CD4-positive, alpha-beta T cell treated with Interleukin-10 for 1 hour (primary cell): ENCODE results near the gene FHAD1.

Experiments
- DNase-seq: peaks from one replicate; pipeline ENCODE4 v3.0.0-alpha.2; 2020

FHAD1 gene

GRCh38 chr1:15246960-15247614 is at the start of gene FHAD1:
FHAD1 (plus strand) TSS chr1:15247223; CDS start chr1:15251785, 4,562 bp downstream.
- DNase-seq: peak; percentile 70

- no peak for DNase-seq
These were observed 49.2 kb upstream of the FHAD1 start for GRCh38 chr1:15197591-15198447.

- no peak for DNase-seq
These were observed 48.3 kb upstream of the FHAD1 start for GRCh38 chr1:15198684-15199083.

GRCh38 chr1:15201221-15201620 is 45.8 kb upstream of the FHAD1 start:
- DNase-seq: no peak

- no peak for DNase-seq
These were observed 45.0 kb upstream of the FHAD1 start for GRCh38 chr1:15201849-15202551.

GRCh38 chr1:15204931-15205330 is 42.1 kb upstream of the FHAD1 start:
- DNase-seq: no peak

GRCh38 chr1:15205586-15206346 is 41.3 kb upstream of the FHAD1 start:
- no peak for DNase-seq

- no peak for DNase-seq
These were observed 40.5 kb upstream of the FHAD1 start for GRCh38 chr1:15206418-15207030.

GRCh38 chr1:15207031-15207828 is 39.8 kb upstream of the FHAD1 start:
- no peak for DNase-seq

- no peak for DNase-seq
These were observed 39.1 kb upstream of the FHAD1 start for GRCh38 chr1:15207829-15208429.

GRCh38 chr1:15210651-15211375 is 36.2 kb upstream of the FHAD1 start:
- no peak for DNase-seq

GRCh38 chr1:15211424-15211823 is 35.6 kb upstream of the FHAD1 start:
- no peak for DNase-seq

- no peak for DNase-seq
These were observed 34.6 kb upstream of the FHAD1 start for GRCh38 chr1:15212216-15212953.

GRCh38 chr1:15212954-15213291 is 34.1 kb upstream of the FHAD1 start:
- no peak for DNase-seq

- no peak for DNase-seq
These were observed 33.6 kb upstream of the FHAD1 start for GRCh38 chr1:15213341-15213821.

GRCh38 chr1:15214527-15214926 is 32.5 kb upstream of the FHAD1 start:
- no peak for DNase-seq

GRCh38 chr1:15215116-15215515 is 31.9 kb upstream of the FHAD1 start:
- DNase-seq: no peak

- no peak for DNase-seq
These were observed 29.4 kb upstream of the FHAD1 start for GRCh38 chr1:15217654-15218053.
